ENCODE measurements around the gene BRSK1. TPM values are rescaled to one million over a fixed set of nuclear protein-coding genes. Genes with fewer than 3 reads are reported as not detected.

Gene BRSK1
- total RNA-seq, 1 donor from 2014 or later = 8.8 TPM

DNA sequence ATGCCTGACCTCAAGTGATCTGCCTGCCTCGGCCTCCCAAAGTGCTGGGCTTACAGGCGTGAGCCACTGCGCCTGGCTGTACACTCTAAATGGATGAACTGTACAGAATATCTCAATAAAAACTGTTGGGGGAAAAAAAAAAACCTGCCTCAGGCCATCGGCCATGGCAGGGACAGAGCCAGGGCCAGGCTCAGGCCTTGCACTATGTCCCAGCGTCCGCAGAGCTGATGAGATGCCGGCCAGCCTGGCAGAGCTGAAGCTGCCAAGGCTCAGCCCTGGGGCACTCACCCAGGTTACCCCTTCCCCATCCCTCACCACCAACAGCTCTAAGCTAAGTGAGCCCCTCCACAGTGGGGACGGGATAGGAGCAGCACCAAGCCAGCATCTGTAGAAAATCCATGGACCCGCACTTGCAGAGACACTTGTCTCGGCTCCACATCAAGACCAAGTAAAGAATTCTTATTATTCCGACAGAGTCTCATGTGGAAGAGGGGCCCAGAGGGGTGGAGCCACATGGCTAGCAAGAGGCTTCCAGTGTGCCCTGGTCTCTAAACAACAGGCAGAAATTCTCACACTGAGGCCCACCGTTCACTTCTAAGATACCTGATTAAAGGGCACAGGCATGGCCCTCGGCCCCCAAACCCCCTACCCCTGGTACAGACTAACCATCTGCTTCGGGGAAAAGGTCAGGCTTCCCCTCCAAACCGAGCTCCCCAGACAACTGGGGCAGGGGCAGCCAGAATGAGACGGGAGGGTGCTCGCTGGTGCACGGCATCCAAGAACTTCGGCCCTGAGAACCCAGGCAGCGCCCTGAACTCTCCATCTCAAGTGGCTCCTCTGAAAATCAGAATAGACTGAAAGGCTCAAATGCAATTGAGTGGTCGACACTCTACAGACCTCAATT lies 30.8 kb upstream of the BRSK1 start:
- intact Hi-C loops (cut with DNase I) = no loop called here
- DNase-seq (ENCODE audit: low spot score) = no peak

- intact Hi-C loops (cut with DNase I) = no loop called here
- DNase-seq (ENCODE audit: low spot score) = no peak
Observed at GRCh38 chr19:55253842-55254624, 29.8 kb upstream of the BRSK1 start.

DNA sequence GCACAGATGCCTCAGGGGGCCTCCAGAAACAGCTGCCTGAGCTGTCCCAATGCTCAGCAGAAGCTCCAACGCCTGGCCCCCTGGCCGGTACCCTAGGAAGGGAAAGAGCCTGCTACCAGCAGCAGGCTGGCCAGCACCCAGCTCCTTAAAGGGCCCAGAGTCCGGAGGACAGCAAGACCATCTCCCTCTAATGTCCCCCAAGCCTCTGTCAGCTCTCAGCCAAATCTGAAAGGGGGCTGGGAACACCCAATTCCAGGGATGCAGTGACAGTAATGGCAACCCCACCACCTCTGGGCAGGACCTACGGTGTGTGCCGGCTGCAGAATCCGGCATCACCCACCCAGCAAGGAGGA lies 29.2 kb upstream of the BRSK1 start:
- DNase-seq (ENCODE audit: low spot score) = no peak
- intact Hi-C loops (cut with DNase I) = no loop called here

DNA sequence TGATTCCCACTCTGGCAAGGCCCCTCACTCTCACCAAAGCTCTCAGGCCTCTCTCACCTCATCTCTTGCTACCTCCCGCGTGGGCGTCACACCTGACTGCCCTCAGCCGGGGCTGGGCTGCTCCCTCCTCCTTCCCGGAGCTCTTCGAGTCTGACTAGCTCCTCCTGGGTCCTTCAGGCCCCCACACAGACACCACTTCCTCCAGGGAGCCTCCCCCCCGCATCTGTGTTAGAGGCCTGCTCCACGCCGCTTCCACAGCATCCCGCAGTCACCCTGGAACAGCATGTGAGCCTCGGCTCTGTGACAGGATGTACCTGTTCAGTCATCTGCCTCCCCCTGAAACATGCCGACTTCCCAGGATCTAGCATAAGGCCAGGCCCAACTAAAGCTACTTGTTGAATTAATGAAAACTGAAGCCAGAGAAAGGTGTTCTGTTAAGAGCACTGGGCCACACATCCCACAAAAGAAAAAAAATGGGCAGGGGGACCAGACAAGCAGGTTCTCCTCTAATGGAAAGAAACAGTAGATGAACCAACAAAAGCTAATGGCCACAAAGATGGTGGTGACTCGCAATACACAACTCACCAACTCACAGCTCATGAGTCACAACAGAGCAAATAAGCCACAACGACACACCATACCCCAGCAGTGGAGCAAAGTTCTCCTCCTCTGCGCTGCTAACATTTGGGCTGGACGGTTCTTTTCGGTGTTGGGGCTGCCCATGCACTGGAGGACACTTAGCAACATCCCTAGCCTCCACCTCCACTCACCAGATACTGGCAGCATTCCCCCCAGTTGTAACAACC lies 28.0 kb upstream of the BRSK1 start:
- DNase-seq (ENCODE audit: low spot score) = no peak
- intact Hi-C loops (cut with DNase I) = no loop called here

- no peak for DNase-seq (ENCODE audit: low spot score)
Observed at GRCh38 chr19:55256562-55257460, 27.0 kb upstream of the BRSK1 start.

GRCh38 chr19:55257461-55258420 lies 26.1 kb upstream of the BRSK1 start:
- no peak for DNase-seq (ENCODE audit: low spot score)
- intact Hi-C loops (cut with DNase I) = loop anchor here (2.0 kb wide), 1 partner anchor 41 kb away; no protein-coding TSS in a partner anchor

More at GRCh38 chr19:55256562-55257460, 27.0 kb upstream of the BRSK1 start:
- intact Hi-C loops (cut with DNase I) = no loop called here

DNA sequence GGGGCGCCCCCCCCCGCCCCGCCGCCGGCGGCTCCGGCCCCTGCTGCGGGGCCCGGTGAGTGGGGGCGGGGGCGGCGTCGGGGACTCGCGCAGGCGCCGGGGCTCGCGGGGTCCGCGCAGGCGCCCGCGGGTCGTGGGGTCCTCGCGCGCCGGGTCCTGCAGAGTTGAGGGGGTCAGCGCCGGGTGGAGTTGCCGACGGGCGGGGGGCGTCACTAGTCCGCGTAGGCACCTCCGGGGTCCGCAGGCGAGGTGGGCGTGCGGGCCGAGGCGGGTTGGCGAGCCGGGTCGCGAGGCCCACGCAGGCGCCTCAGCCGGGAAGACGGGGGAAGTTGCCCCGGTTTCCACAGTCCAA lies 25.3 kb upstream of the BRSK1 start:
- DNase-seq (ENCODE audit: low spot score) = no peak
- intact Hi-C loops (cut with DNase I) = loop anchor here (2.0 kb wide), 1 partner anchor 42 kb away; no protein-coding TSS in a partner anchor

GRCh38 chr19:55258828-55259539 lies 24.8 kb upstream of the BRSK1 start, which contains the start of gene PPP6R1:
TSS of gene PPP6R1 (minus strand) at chr19:55259017. CDS start at chr19:55247103, 11,914 bp downstream.
- intact Hi-C loops (cut with DNase I) = loop anchor here (1.0 to 2.0 kb wide), 2 partner anchors 21 to 42 kb away; partner anchors contain the start of gene HSPBP1
- peak; percentile 98 for DNase-seq (ENCODE audit: low spot score)

DNA sequence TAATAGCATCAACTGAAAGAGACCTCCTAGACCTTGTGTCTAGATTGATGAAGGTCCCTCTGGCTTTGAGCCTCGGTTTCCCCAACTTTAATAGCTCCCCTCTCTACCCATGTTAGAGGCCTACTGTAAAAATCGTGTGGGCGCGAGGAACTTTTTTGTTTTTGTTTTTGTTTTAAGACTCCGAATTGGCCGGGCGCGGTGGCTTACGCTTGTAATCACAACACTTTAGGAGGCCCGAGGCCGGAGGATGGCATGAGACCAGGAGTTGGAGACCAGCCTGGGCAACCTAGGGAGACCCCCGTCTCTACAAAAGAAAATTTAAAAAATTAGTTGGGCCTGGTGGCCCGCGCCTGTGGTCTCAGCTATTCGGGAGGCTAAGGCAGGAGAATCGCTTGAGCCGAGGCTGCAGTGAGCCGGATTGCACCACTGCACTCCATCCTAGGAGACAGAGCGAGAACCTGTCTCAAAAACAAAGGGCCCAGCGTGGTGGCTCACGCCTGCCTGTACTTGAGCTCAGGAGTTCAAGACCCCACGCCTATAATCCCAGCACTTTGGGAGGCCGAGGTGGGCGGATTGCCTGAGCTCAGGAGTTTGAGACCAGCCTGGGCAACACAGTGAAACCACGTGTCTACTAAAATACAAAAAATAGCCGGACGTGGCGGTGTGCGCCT lies 24.1 kb upstream of the BRSK1 start:
- DNase-seq (ENCODE audit: low spot score) = no peak
- intact Hi-C loops (cut with DNase I) = loop anchor here (1.0 to 2.0 kb wide), 2 partner anchors 21 to 43 kb away; partner anchors contain the start of gene HSPBP1

- intact Hi-C loops (cut with DNase I) = no loop called here
- DNase-seq (ENCODE audit: low spot score) = no peak
Observed at GRCh38 chr19:55261671-55262126, 22.1 kb upstream of the BRSK1 start.

- intact Hi-C loops (cut with DNase I) = no loop called here
- no peak for DNase-seq (ENCODE audit: low spot score)
Observed at GRCh38 chr19:55262359-55262758, 21.4 kb upstream of the BRSK1 start.

GRCh38 chr19:55264531-55264930 lies 19.3 kb upstream of the BRSK1 start:
- intact Hi-C loops (cut with DNase I) = no loop called here

DNA sequence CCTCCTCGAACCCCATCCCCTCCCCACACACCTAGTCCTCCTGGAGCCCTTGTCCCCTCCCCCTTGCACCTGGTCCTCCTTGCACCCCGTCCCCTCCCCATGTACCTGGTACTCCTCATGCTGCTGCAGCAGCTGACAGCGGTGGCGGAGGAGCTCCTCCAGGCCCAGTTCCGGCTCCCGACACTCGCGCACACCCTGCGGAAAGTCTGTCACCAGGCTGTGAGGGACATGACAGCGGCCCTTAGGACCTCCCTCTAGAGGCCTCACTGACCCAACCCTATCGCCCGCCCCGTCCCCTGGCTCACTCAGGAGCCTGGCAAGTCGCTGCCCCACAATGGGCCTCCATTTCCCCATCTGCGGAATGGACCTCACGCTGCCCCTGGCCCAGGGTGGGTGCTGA lies 18.6 kb upstream of the BRSK1 start:
- intact Hi-C loops (cut with DNase I) = no loop called here
- DNase-seq (ENCODE audit: low spot score) = no peak

More at GRCh38 chr19:55264531-55264930, 19.3 kb upstream of the BRSK1 start:
- DNase-seq (ENCODE audit: low spot score) = no peak

GRCh38 chr19:55265723-55266386 lies 17.9 kb upstream of the BRSK1 start:
- intact Hi-C loops (cut with DNase I) = no loop called here
- no peak for DNase-seq (ENCODE audit: low spot score)

- intact Hi-C loops (cut with DNase I) = no loop called here
- no peak for DNase-seq (ENCODE audit: low spot score)
Observed at GRCh38 chr19:55266404-55266803, 17.4 kb upstream of the BRSK1 start.

GRCh38 chr19:55266840-55267239 lies 17.0 kb upstream of the BRSK1 start:
- no peak for DNase-seq (ENCODE audit: low spot score)
- intact Hi-C loops (cut with DNase I) = no loop called here
